ENCODE results near the gene NLRP9.

Gene NLRP9

DNA sequence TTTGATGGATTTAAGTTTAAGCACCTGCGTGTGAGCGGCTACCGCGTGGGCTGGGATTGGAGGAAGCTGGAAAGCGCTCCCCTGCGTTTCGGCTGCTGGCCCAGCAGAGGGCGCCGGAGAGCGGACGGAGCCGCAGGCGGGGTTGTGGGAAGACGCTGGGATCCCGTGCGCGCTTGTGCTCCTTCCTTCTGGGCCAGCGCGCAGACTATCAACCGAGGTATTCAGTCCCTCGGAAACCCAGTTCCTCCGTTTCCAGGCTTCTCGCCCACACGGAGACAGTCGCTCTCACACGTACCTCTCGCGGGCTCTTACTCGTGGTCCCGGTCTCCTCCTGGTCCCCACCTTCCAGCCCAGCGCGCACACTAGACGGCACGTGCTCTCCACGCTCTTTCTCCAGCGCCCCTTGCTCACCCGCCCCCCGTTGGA, 34.4 kb downstream of the NLRP9 start:
- no peak for FAIRE-seq

DNA sequence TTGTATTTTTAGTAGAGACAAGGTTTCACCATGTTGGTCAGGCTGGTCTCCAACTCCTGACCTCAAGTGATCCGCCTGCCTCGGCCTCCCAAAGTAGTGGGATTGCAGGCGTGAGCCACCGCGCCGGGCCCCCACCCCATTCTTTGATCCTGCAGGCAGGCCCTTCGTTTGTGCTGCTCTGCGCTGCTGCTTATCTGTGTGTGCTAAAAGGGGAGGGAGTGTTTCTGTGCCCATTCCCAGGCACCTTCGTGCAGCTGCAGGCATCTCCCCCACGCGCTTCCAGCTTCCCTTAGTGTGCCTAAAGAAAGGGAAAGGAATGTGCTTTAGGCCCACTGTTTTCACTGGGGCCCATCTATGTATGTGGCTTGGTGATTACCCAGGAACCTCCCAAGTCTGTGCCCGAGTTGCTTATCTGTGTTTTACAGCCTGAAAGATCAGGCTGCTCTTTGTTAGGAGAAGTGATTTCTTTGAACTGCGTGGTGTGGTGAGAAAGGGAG, 36.0 kb downstream of the NLRP9 start:
- no peak for FAIRE-seq

DNA sequence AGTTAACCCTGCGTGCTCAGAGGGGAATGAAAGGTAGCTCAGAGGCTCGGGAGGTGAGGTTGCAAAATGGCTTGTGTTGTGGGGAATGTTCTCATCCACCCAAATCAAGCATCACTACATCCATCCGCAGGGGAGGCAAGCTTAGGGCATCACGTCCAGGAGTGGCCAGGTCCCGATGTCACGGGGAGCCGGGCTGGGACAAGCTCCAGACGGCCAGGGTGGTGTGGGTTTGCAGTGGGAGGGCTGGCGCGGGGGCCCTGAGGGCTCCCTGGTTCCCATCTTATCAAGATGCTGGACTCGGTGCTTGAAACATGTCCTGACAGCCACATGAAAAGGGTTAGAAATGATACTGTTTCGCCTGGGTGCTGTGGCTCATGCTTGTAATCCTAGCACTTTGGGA, 37.4 kb downstream of the NLRP9 start:
- FAIRE-seq: no peak

DNA sequence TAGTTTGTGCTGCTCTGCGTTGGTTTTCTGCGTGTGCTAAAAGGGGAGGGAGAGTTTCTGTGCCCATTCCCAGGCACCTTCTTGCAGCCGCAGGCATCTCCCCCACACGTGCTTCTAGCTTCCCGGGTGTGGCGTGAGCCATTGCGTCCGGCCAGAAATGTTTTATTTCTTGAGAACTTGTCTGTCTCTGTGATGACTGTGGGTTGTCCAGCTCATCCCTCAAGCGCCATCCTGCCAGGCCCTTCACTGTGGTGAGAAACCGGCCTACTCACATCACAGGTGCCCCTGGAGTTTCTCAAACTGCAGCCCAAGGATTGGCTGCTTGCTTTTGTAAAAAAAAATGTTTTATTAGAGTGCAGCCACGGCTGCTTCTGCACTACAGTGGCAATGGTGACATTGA, 39.0 kb downstream of the NLRP9 start:
- no peak for FAIRE-seq

DNA sequence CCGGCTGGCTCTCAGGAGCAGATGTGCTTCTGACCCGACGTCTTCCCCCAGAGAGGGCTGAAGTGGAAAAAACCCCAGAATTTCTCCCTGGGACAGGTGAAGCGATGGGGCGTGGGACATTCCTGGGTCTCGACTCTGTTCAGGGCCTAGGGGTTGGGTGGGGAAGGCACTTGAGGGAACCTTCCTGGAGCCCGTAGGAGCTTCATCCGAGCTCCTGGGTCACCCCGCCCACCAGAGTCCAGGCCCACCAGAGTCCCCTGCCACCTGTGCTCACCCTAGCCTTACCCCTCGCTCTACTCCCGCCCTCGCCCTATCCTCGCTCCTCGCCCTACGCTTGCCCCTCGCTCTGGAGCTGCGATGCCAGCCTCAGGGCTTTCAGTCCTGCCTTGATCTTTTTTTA, 39.9 kb downstream of the NLRP9 start:
- FAIRE-seq: no peak

DNA sequence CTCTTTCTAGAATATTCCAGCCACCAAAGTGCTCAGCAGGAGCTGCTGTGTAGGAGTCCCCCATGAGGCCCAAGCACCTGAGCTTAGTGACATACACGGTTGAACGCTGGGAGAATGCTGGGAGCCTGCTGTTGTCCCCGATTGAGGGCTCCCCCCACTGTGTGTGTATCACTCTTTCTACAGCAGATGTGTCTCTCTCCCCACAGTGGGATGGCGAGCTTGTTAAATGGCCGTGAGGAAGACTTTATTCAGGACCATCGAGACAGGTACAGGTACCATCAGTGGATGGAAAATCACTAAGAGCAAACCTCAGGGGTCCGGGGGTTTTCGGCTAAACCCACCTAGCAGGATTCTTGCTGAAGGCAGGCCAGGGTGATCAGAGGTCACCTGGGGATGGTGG, 40.5 kb downstream of the NLRP9 start:
- FAIRE-seq: no peak

DNA sequence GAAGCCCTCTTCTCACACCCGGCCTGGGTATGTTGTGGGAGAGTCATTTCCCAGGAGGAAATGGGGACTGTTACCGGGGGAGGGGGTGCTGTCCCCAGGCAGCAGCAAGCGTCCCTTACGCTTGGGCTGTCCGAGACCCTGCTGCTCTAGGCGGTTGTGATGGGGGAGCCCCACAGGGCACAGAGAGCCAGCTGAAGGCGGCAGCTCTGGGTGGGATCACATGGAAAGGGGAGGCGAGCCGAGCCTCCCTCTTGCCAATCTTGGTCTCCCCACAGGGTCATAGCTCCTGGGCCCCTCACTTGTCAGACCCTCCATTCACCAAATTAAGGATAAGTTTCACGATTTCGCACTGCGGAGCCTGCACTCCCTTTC, 41.1 kb downstream of the NLRP9 start:
- no peak for FAIRE-seq

DNA sequence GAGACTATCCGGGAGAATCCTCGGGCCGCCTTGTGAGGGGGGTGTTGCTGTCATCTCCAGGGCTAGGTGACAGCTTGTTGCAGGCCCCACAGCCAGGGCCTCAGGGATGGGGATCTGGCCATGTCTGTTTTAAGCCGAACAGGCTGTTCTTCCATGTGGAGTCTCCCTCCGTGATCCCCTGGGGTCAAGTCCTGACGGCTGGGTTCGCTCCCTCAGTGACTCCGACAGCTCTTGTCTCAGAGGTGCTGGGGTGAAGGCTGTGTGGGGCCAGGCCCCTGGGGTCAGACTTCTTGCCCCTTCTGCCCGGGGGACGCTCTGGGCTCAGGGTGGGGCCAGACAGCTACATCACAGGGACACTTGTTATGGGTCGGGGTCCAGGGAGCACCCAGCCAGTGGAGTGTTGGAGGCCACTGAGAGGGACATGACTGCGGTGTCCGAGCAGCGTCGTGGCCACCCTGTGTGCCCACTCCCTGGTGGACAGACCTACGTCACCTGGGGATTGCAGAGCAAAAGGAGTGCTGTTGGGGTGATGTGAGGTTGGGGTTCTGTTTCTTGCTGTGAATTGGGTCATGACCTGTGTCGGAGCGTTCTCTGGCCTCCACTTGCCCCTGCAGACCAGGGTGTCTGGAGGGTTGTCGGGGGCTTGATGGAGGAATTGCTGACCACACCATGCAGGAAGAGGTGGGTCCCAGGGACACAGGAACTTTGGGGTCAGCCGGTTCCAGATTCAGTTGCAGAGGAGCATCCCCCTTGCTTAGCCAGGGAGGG, 41.7 kb downstream of the NLRP9 start:
- no peak for FAIRE-seq

DNA sequence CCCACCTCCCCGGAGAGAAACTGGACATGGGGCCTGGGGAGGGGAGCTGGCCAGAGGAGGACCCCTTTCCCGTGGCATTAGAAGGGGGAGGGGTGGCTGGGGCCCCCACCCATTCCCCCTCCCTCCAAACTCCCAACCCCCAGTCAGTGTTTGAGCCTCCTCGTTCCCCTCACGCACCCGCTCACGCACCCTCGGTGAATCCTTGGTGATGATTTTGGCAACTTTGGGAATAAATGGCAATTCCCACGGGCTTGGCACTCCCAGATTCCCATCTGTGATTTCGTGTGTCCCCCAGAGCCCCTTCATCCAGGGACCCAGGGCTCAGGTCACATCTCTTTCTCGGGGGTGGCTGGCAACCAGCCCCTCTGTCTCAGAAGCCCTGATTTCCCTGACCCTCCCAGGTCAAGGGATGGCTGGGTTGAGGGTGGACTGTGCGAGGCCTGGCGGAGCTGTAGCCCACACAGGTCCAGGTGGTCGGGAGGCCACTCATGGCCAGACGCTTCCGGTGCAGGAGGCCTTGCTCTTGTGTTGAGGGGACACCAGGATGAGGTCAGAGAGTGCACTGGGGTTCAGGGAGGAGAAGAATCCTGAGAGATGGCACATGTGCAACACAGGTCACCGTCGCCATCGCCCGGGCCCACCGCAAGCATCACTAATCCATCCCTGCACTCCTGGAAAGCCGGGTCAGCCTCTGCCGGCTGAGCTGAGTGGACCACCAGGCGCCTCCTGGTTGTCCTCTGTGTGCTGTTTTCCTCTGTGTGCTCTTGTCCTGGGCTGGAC, 42.5 kb downstream of the NLRP9 start:
- FAIRE-seq: no peak

DNA sequence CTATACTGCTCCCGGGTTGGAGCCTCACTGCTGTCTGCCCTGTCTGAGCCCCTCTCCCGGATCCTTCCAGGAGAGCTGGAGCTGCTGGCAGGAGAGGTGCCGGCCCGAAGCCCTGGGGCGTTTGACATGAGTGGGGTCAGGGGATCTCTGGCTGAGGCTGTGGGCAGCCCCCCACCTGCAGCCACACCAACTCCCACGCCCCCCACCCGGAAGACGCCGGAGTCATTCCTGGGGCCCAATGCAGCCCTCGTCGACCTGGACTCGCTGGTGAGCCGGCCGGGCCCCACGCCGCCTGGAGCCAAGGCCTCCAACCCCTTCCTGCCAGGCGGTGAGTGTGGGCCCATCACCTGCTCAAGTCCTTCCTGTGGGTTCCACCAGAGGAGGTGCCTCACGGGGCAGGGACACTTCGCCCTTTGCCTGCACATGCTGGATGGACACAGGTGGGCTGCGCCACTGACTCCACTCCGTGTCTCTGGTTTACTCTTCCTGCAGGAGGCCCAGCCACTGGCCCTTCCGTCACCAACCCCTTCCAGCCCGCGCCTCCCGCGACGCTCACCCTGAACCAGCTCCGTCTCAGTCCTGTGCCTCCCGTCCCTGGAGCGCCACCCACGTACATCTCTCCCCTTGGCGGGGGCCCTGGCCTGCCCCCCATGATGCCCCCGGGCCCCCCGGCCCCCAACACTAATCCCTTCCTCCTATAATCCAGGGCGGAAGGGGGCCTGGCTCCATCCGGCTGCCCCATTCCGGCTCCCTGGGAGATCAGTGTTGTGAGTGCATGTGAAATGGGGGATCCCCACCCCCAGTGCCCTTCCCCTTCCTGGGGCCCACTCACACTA, 43.3 kb downstream of the NLRP9 start:
- FAIRE-seq: no peak

DNA sequence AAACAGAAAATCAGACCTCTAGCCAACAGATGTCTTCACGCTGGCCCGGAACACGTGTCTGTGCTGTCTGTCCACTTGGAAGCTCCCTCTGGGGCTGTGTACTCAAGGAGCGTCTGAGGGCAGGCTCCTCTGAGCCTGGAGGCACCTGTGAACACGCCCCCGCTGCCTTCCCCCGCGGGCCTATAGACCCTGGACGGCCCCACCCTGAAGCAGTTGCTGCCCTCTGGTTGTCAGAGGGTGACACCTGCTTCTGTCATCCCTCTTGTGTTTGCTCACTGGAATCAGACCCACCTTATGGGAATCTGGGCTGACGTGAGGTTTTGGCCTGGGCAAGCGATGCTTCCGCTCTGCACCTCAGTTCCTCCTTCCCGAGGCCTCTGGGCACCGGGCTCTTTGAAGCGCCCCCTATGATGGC, 44.0 kb downstream of the NLRP9 start:
- FAIRE-seq: no peak

DNA sequence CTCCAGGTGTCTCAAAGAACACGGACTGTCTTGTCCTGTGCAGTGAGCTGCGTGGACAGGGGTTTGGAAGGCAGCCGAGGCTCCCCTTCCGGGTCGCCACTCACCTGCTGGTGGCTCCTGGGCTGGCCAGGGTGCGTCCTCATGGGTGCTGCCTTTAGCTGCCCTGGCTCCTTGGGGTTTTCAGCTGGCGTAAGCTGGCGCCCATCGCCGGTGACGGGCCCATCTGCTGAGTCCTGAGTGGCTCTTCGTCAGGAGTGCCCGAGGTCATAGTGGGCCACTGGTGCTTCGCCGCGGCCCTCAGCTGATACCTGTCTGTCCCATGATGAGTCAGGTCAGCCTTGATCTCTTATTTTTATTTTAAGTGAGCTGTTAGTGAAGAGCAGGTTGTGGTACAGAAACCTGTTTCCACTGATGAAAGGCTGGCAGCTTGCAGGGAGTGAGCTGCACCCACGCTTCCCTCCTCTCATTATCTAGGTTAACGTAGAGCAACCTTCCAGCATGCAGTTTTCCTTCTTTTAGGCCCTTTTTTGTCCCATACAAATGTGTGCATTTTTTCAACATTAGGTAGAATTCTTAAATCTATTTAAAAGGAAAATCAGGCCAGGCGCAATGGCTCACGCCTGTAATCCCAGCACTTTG, 44.7 kb downstream of the NLRP9 start:
- FAIRE-seq: no peak

DNA sequence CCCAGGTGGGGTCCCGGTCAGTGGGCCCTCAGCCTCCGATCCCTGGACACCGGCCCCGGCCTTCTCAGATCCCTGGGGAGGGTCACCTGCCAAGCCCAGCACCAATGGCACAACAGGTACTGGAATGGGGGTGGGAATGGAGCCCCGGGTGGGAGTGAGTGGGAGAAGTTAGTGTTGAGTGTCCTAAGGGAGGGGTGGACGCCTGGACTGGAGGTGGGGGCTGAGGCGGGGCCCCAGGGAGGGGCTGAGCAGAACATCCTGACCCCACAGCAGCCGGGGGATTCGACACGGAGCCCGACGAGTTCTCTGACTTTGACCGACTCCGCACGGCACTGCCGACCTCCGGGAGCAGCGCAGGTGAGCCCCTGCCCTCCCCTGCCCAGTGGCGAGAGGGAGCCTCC, 45.5 kb downstream of the NLRP9 start:
- no peak for FAIRE-seq

DNA sequence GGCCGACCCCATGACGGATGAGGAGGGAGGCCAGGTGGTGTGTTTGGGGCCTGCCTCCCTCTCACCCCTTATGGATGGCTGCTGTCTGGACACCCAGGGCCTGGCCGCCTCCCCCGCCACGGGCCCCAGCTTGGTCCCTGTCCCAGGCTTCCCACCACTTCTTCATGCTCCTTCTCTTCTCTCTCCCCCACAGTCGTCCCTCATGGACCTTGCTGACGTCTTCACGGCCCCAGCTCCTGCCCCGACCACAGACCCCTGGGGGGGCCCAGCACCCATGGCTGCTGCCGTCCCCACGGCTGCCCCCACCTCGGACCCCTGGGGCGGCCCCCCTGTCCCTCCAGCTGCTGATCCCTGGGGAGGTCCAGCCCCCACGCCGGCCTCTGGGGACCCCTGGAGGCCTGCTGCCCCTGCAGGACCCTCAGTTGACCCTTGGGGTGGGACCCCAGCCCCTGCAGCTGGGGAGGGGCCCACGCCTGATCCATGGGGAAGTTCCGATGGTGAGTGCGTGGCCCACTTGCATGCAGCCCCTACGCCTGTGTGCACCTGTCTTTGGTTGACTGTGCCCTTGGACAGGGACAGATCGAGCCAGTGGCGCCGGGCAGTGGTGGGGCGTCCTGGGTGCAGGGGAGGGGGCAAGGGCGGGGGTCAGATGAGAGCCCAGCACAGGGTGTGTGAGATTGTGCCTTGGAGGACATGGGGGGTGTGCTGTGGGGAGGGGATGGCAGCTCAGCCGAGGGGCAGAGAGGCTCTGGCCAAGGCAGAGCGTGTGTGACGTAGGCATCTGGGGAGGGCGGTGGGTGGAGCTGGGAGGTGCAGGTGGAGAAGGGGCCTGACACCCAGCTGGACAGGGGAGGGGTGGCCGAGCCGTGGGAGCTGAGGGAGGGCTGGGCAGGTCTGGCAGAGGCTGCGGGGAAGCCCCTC, 46.4 kb downstream of the NLRP9 start:
- FAIRE-seq: no peak

DNA sequence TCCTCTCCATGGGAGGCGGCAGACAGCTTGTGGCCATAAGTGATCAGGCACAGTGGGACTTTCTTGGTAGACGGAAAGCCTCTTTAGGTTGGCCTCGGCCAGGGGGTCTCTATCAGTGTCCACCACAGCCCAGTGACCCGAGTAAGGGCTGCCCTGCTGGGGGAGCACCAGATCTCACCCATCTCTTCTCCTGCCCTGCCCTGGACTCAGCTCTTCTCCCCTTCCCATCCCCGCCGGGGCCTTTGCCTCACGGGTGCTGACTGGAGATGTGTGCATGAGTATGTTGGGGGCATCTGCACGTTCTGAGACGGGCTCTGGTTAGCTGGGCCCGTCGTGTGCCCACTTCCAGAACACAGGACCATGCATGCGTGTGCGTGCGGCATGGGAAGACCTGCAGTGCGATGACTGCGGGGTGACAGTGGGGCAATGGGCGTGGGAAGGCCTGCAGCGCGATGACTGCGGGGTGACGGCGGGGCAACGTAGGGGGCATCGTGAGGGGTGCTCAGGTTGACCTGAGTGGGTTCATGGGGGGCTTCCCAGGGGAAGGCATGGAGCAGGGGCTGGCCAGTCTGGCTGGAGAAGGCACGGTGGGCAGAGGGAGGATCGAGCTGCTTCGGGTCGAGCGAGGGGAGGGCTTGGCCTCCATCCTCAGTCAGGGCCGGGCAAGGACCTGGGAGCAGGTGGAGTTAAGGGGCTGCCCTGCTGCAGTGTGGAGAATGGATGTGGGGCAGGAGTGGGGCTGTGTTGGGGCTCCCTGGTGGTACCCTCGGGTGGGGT, 47.2 kb downstream of the NLRP9 start:
- no peak for FAIRE-seq

DNA sequence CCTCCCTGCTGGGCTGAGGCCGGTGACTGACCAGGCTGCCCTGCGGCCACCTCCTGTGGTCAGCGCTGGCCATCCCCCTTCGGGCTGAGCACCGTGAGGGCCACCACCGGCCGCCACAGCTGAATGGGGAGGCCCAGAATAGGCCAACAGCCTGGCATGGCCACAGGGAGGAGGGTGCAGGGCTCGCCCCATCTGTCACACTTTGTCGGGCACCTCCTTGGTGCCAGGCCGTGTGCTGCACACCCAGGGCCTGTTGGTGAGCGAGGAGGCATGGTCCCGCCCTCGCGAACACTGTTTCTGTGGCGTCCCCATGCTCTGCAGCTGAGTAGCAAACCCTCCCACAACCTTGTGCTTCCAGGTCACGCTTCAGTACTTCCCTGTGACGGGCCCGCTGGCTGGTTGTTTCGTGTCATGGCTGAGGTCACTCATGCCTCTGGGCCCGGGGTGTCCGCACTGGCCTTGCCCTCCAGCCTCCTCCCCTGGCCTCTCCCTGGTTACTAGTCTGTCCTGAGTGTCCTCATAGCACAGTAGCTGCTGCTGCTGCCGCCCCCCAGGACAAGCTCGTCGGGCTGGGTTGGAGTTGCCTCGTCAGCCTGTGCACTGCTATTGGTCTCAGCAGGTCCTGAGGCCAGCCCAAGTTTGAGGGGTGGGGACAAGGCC, 48.0 kb downstream of the NLRP9 start:
- FAIRE-seq: no peak

DNA sequence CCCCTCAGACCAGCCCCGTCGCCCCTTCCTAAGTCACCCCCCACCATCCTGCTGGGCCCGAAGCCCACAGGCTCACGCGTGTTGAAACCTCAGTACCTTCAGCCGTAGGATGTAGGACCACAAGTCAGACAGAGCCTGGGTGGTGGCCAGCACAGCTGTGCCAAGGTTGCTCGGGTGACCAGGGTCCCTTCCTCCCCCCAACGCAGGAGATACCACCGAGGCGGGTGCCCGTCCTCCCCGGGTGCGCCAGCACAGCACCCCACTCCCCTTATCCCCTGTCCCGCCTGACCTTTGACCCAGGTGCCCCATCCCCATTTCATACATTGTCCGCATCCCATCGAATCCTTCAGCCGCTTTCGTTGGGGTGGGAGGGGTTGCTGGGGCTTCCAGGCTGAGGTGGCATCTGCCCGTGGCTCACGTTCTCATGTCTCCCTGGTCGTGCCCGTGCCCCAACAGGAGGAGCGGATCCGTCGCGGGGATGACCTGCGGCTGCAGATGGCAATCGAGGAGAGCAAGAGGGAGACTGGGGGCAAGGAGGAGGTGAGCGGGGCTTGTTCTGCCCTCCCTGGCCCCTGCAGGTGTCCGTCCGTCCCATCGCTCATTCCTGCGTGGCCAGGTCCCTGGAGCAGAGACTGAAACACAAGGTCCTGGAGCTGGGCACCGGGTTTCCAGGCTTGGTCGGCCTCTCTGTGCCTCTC, 48.6 kb downstream of the NLRP9 start:
- no peak for FAIRE-seq

DNA sequence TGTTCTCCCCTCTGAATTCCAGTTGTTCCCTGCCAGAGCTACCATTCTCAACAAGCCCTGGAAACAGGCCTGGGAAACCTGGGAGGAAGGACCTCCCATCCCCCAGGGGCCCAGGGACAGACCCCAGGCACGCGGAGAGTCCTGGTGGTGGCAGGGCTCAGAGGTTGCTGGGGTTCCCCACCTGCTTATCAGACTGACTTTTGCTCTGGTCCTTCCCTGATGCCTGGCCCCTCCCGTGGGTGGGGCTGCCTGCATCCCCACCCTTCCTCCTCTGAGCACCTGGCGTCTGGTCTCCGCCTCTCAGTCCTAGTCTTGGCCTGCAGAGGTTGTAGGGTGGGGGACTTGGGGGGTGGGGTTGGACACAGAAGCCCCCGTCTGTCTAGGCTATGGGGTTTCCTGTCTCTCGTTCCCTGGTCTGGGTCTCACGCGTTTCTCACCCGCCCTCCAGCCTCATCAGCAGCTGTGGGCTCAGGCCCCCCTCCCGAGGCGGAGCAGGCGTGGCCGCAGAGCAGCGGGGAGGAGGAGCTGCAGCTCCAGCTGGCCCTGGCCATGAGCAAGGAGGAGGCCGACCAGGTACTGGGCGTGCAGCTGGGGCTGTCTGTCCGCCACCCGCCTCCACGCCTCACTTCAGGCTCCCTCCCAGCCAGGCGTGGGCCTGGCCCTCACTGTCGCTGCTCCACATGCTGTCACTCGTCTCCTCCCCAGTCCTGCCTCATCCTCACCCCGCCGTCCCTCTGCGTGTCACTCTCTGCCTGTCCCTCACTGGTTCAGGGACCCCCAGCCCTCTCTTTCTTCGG, 49.6 kb downstream of the NLRP9 start:
- FAIRE-seq: no peak
